ENCODE measurements around the gene HOXA2.

DNA sequence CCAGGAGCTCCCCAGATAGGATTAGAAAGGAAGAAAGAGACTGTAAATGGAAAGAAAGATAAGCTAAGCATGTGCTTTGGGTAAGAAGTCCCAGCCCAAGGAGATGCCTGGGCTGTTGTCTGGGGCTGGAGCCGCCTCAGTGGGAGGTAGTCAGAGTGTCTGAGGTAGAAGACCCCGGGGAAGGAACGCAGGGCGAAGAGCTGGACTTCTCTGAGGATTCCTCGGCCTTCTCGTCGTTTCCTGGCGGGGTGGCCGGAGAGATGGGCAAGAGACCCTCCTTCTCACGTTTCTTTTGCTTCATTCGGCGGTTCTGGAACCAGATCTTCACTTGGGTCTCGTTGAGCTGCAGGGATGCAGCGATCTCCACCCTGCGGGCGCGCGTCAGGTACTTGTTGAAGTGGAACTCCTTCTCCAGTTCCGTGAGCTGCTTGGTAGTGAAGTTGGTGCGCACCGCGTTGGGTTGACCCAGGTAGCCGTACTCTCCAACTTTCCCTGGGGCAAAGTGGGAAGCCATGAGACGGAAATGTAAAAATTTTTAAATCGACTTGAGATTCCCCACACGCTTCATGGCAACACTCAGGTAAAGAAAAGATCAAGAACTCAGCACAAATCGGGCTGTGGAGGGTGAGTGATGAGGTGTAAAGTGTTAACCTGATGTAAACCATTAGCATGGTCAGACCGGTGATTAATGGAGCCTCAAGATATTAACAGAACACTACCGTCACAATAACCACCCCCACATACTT is 8.0 kb downstream of the HOXA2 start:
- TF ChIP-seq HDGF (IDR thresholded peaks at IDR 0.05; ENCODE audit: borderline replicate concordance), result no peak
- no peak for TF ChIP-seq SP1 (IDR thresholded peaks at IDR 0.05)
- TF ChIP-seq PKNOX1 (IDR thresholded peaks at IDR 0.05), result no peak
- no peak for TF ChIP-seq FOXA1 (IDR thresholded peaks at IDR 0.05)
- TF ChIP-seq BHLHE40 (IDR thresholded peaks at IDR 0.05; ENCODE audit: borderline replicate concordance), result no peak
- TF ChIP-seq ZNF384 (IDR thresholded peaks at IDR 0.05), result no peak
- no peak for TF ChIP-seq NFRKB (IDR thresholded peaks at IDR 0.05)
- TF ChIP-seq ARNT (IDR thresholded peaks at IDR 0.05), result no peak
- TF ChIP-seq LEF1 (IDR thresholded peaks at IDR 0.05; ENCODE audit: borderline replicate concordance), result no peak
- TF ChIP-seq TARDBP (IDR thresholded peaks at IDR 0.05), result no peak
- TF ChIP-seq SUZ12 (IDR thresholded peaks at IDR 0.05), result no peak
- TF ChIP-seq FOXM1 (IDR thresholded peaks at IDR 0.05; ENCODE audit: borderline replicate concordance), result no peak
